ENCODE results near the gene NGRN.

The NGRN gene

DNA sequence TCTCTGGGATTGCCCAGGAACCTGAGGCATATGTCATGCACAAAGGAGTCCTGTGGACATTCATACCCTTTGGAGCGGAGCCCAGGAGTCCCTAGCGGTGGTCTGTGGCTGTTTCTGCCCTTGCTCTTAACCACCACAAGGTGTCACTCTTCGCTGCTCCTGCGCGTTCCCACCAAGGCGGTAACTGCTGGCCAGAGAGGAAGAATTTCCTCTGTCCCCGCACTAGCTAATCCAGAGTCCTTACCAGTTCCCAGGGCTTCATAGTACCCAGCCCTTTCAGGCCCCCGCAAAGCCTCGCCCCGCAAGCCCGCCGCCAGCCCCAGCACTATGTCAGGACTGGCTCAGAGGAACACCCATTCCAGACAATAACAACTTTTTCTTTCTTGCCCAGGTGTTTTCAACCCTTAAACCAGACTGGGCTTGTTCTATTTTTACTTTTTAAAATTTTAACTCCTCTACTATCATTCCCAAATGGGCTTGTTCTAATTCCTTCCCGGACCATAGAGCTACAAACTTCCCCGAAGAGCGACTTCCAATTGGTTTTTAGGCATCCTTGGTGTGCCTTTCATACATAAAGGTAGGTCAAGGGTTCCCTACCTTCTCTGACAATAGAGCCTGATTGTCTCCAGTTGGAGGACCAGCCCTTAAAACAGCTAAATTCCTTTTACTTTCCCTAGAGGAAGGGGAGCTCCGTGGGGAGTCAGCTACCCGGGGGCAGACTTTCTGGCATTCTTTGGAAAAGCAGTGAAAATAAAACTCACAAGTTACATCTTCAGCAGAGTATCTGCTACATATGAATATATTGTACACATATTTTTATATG is 54.8 kb downstream of the NGRN start:
- DNase-seq: peak; percentile 66

DNA sequence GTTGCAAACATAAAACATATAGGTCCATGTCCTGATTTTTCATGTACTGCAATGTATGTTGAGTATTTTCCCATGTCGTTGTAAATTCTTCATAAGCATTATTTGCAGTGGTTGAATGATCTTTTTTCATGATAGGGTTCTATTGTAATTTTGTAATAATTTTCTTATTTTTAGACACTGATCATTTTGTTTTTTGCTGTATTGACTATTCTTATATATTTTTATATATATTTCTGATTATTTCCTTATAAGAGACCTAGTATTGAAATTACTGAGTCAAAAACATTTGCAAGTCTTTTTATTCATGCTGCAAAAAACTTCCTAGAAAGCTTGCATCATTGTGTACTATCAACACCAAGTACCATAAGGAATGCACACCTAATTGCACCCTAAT is 55.4 kb downstream of the NGRN start:
- DNase-seq: no peak
